Endothelial cell of umbilical vein (primary cell): ENCODE data around the gene FXYD7. TPM values are rescaled to one million over a fixed set of nuclear protein-coding genes. Genes with fewer than 3 reads are reported as not detected.
"Not testable (repeated sequence)": the region's sequence is repeated elsewhere in the genome, so short reads cannot be mapped to it uniquely, and the experiment has no call there.

Source experiments
- BruUV-seq: library from RNA; stranded (reverse); fragments of 400-500 nt; replicated peaks from 2 replicates; lab custom pipeline; 2021; lab: Mats Ljungman, UMichigan
- CTCF ChIA-PET: fragments of 300-600, 350-600 bp; sonication (Branson Sonifier 250); formaldehyde crosslinking; loops from one replicate; lab custom pipeline; 2021; ENCODE audit warnings: antibody characterized with exemption, inconsistent platforms; lab: Charles Lee
- POLR2A ChIA-PET: fragments of 300-600, 350-600 bp; sonication (Branson Sonifier 250); formaldehyde crosslinking; loops from one replicate; lab custom pipeline; 2021; ENCODE audit warnings: antibody characterized with exemption, inconsistent platforms; lab: Charles Lee
- DNase-seq: peaks from one replicate; pipeline ENCODE4 v3.0.0-alpha.2; 2011; ENCODE audit warnings: low read depth, low spot score
- FAIRE-seq: peaks from 2 replicates; lab custom pipeline; 2011; peaks lifted over from hg19 to GRCh38; lab: Jason Lieb, UNC
- H2AFZ ChIP-seq: 2 replicates; pipeline ENCODE4 v1.6.0; 2012; ENCODE audit warnings: low read depth, low read length, control low read depth, inconsistent platforms
- H3K27ac ChIP-seq: 2 replicates; pipeline ENCODE4 v1.5.1; 2011; ENCODE audit warnings: low read depth, mild to moderate bottlenecking, control low read depth, low read length, moderate library complexity; ENCODE audit not compliant: insufficient read depth
- H3K27me3 ChIP-seq, 2 experiments: 2 replicates each; pipeline versions ENCODE4 v1.6.0 to v1.6.1; 2011; ENCODE audit warnings: low read length in 2 of 2, mixed read lengths in 1 of 2; ENCODE audit not compliant: control insufficient read depth in 2 of 2, insufficient read depth in 2 of 2
- H3K36me3 ChIP-seq, 2 experiments: 2 replicates in 1 of 2; 3 replicates in 1 of 2; pipeline ENCODE4 v1.5.1; 2011; ENCODE audit warnings: low read length in 2 of 2, mild to moderate bottlenecking in 1 of 2, moderate library complexity in 1 of 2; ENCODE audit not compliant: control insufficient read depth in 2 of 2, insufficient read depth in 2 of 2; ENCODE audit errors: extremely low read depth in 1 of 2
- H3K4me1 ChIP-seq: 3 replicates; pipeline ENCODE4 v1.5.1; 2011; ENCODE audit warnings: mild to moderate bottlenecking, low read length; ENCODE audit not compliant: control insufficient read depth, insufficient read depth; ENCODE audit errors: extremely low read depth
- H3K4me2 ChIP-seq: 2 replicates; pipeline ENCODE4 v1.6.1; 2011; ENCODE audit warnings: low read length, control low read depth, mixed read lengths; ENCODE audit not compliant: insufficient read depth
- H3K4me3 ChIP-seq, 3 experiments: fragments of 200-600 bp in 1 of 3; sonication (generic), shearing (Covaris generic) in 1 of 3; replicated peaks in 1 of 3; 2 replicates each; pipeline ENCODE4 v1.5.1; 2011 to 2016; ENCODE audit warnings: control low read depth in 3 of 3, low read length in 3 of 3, mild to moderate bottlenecking in 2 of 3, inconsistent platforms in 1 of 3, low read depth in 1 of 3, moderate library complexity in 1 of 3; ENCODE audit not compliant: insufficient read depth in 1 of 3
- H3K79me2 ChIP-seq: 2 replicates; pipeline ENCODE4 v1.6.0; 2012; ENCODE audit warnings: low read length, inconsistent platforms; ENCODE audit not compliant: control insufficient read depth, insufficient read depth
- H3K9ac ChIP-seq: replicated peaks from 2 replicates; pipeline ENCODE3; 2011; ENCODE audit warnings: low read length, control low read depth; ENCODE audit not compliant: insufficient read depth; ENCODE audit errors: extremely low read depth
- H3K9me1 ChIP-seq: replicated peaks from 3 replicates; pipeline ENCODE4 v1.6.0; 2011; ENCODE audit warnings: mild to moderate bottlenecking, low read length; ENCODE audit not compliant: control insufficient read depth, insufficient read depth; ENCODE audit errors: extremely low read depth
- H3K9me3 ChIP-seq: replicated peaks from 2 replicates; pipeline ENCODE4 v1.5.1; 2012; ENCODE audit warnings: low read length, inconsistent platforms; ENCODE audit not compliant: control insufficient read depth, insufficient read depth
- H4K20me1 ChIP-seq: replicated peaks from 2 replicates; pipeline ENCODE3; 2011; ENCODE audit warnings: mild to moderate bottlenecking, low read length; ENCODE audit not compliant: control insufficient read depth, insufficient read depth; ENCODE audit errors: extremely low read depth
- CTCF ChIP-seq, 2 donors: IDR thresholded peaks; 1 replicate in 1 of 2; 2 replicates in 1 of 2; pipeline ENCODE4 v1.5.1; 2011; ENCODE audit warnings: low read length in 2 of 2, mild to moderate bottlenecking in 2 of 2, moderate library complexity in 2 of 2, control low read depth in 1 of 2, inconsistent platforms in 1 of 2, low read depth in 1 of 2; ENCODE audit not compliant: insufficient read depth in 1 of 2; ENCODE audit errors: extremely low read depth in 1 of 2
- EZH2 ChIP-seq: IDR thresholded peaks from 2 replicates; pipeline ENCODE4 v1.6.1; 2012; ENCODE audit warnings: borderline replicate concordance, low read depth, mild to moderate bottlenecking, moderate library complexity, low read length, inconsistent platforms; ENCODE audit not compliant: severe bottlenecking
- FOS ChIP-seq: IDR thresholded peaks from 2 replicates; pipeline ENCODE4 v1.6.1; 2011; ENCODE audit warnings: mild to moderate bottlenecking, low read length, moderate library complexity, borderline replicate concordance; ENCODE audit not compliant: insufficient read depth
- GATA2 ChIP-seq: IDR thresholded peaks from 2 replicates; pipeline ENCODE4 v1.7.0; 2011; ENCODE audit warnings: low read depth, mild to moderate bottlenecking, moderate library complexity, mixed read lengths, low read length; ENCODE audit not compliant: insufficient read length, insufficient read depth
- JUN ChIP-seq: IDR thresholded peaks from 2 replicates; pipeline ENCODE4 v1.6.1; 2011; ENCODE audit warnings: borderline replicate concordance, low read depth; ENCODE audit not compliant: insufficient read length, insufficient read depth
- MAX ChIP-seq: IDR thresholded peaks from 2 replicates; pipeline ENCODE4 v1.6.1; 2011; ENCODE audit not compliant: insufficient read depth, insufficient read length
- MYC ChIP-seq: IDR thresholded peaks from one replicate; pipeline ENCODE4 v1.6.1; 2011; ENCODE audit warnings: mild to moderate bottlenecking, low read depth, low read length
- POLR2A ChIP-seq: IDR thresholded peaks from 2 replicates; pipeline ENCODE4 v1.6.1; 2012; ENCODE audit warnings: low read depth, mild to moderate bottlenecking, control low read depth, low read length
- POLR2AphosphoS5 ChIP-seq: IDR thresholded peaks from 2 replicates; pipeline ENCODE4 v1.6.1; 2012; ENCODE audit warnings: low read depth, mild to moderate bottlenecking, control low read depth, low read length, moderate library complexity; ENCODE audit not compliant: insufficient read depth
- dilution Hi-C: fragments of 300-500 bp; cut with MboI; formaldehyde crosslinking; loops from one replicate; pipeline ENCODE4 v1.15.0; 2019; ENCODE audit warnings: low sequenced_read_pairs; ENCODE audit not compliant: extremely low pct_ligation_motif_present
- intact Hi-C: fragments of 100-400 bp; cut with micrococcal nuclease; formaldehyde crosslinking; loops from one replicate; pipeline ENCODE4 v1.10.0; 2022
- polyA plus RNA-seq, 4 experiments: library from polyadenylated mRNA; depleted of rRNA in 3 of 4; stranded (reverse) in 3 of 4; unstranded in 1 of 4; fragments of >200 nt; gene quantifications; 2 replicates each; pipeline versions ENCODE4 v1.2.1 to v1.2.3, GENCODE V29; 2011 to 2012; ENCODE audit warnings: missing spikeins in 1 of 4
- total RNA-seq: library from RNA; stranded (reverse); gene quantifications from 2 replicates; pipeline ENCODE4 v1.2.3, GENCODE V29; 2021

Gene FXYD7
- total and polyA plus RNA-seq, 2 donors (not counting 3 experiments of a cell fraction or from before 2014, with no cell fraction given) = not detected

GRCh38 chr19:35100588-35101533 lies 42.2 kb upstream of the FXYD7 start:
- no peaks in the 10 kb centered on the region for H4K20me1 ChIP-seq
- H3K9ac ChIP-seq = no peak overlapping the region
- no peak overlapping the region for H3K27ac ChIP-seq
- H3K4me3 ChIP-seq = no peak overlapping the region
- POLR2A ChIA-PET = no interaction called here
- H3K36me3 ChIP-seq = no peaks in the 10 kb centered on the region
- no peaks in the 10 kb centered on the region for H3K4me1 ChIP-seq
- FAIRE-seq (no peak), DNase-seq (no peak)
- intact Hi-C loops (no loop called here), dilution Hi-C loops (no loop called here)
- H3K4me2 ChIP-seq = no peak overlapping the region
- no peak overlapping the region for H2AFZ ChIP-seq
- BruUV-seq = no TSS peak
- TF ChIP-seq CTCF (IDR thresholded peaks at IDR 0.05; ENCODE audit: extremely low read depth in 1 of 2, insufficient read depth in 1 of 2, low read depth in 1 of 2, low read length in 2 of 2) (no peak), EZH2 (no peak), POLR2AphosphoS5 (no peak), GATA2 (no peak), POLR2A (no peak), MAX (no peak), FOS (no peak), MYC (no peak), JUN (no peak)
- H3K9me1 ChIP-seq = no peaks in the 10 kb centered on the region
- no peaks in the 10 kb centered on the region for H3K9me3 ChIP-seq
- no peaks in the 10 kb centered on the region for H3K27me3 ChIP-seq
- H3K79me2 ChIP-seq = no peaks in the 10 kb centered on the region
- CTCF ChIA-PET = interaction anchor here (1.6 to 1.9 kb wide), 3 partner anchors 9 to 34 kb away, joined by 3 to 7 read pairs (median 7); partner anchors contain the start of gene FXYD3

GRCh38 chr19:35101949-35102348 lies 41.1 kb upstream of the FXYD7 start:
- H2AFZ ChIP-seq, H4K20me1 ChIP-seq, FAIRE-seq, H3K9me3 ChIP-seq, H3K4me1 ChIP-seq, H3K9me1 ChIP-seq, H3K9ac ChIP-seq, H3K27ac ChIP-seq, H3K36me3 ChIP-seq, H3K4me2 ChIP-seq, intact Hi-C loops, BruUV-seq, DNase-seq, H3K79me2 ChIP-seq, dilution Hi-C loops, H3K27me3 ChIP-seq, POLR2A ChIA-PET, H3K4me3 ChIP-seq: not testable (repeated sequence)
- CTCF ChIA-PET = interaction anchor here (0.6 kb wide), 1 partner anchor 34 kb away, joined by 3 read pairs; no protein-coding TSS in a partner anchor
